ENCODE measurements around the gene TDRD15. TPM values are rescaled to one million over a fixed set of nuclear protein-coding genes. Genes with fewer than 3 reads are reported as not detected.

TDRD15 gene
- total and polyA plus RNA-seq, 2 donors (not counting 3 experiments of a cell fraction or from before 2014, with no cell fraction given), result not detected

DNA sequence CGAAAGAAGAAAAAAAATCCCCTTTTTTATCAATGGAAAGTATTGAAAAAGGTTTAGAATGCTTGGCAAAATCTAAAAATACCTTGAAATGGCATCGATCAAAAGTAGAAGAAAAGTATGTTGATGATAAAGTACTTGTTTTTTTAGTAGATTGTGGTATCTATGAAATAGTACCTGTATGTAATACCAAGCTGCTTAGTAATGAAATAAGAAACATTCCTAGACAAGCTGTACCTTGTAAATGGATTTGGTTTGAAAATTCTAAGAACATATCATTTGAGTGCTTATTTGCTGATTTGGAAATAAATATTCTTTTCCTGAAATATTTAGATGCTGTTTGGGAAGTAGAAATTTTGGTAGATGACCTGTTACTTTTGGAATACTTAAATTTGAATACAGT, 18.4 kb downstream of the TDRD15 start:
- H3K36me3 ChIP-seq (ENCODE audit: control insufficient read depth in 2 of 2, extremely low read depth in 1 of 2, insufficient read depth in 2 of 2, low read length in 2 of 2), result no peaks in the 10 kb centered on the region
- no peaks in the 10 kb centered on the region for H3K9me3 ChIP-seq (replicated peaks; ENCODE audit: control insufficient read depth, insufficient read depth, low read length)
- DNase-seq (ENCODE audit: low read depth, low spot score), result no peak
- no peak overlapping the region for H3K4me3 ChIP-seq (replicated peaks in 1 of 3; ENCODE audit: insufficient read depth in 1 of 3, low read depth in 1 of 3, low read length in 3 of 3)
- no peaks in the 10 kb centered on the region for H3K79me2 ChIP-seq (ENCODE audit: control insufficient read depth, insufficient read depth, low read length)
- no peak overlapping the region for H3K9ac ChIP-seq (replicated peaks; ENCODE audit: extremely low read depth, insufficient read depth, low read length)
- H3K27me3 ChIP-seq (ENCODE audit: control insufficient read depth in 2 of 2, insufficient read depth in 2 of 2, low read length in 2 of 2), result no peaks in the 10 kb centered on the region
- FAIRE-seq, result no peak
- no peak overlapping the region for H2AFZ ChIP-seq (ENCODE audit: low read depth, low read length)
- intact Hi-C loops (cut with micrococcal nuclease) (no loop called here), dilution Hi-C loops (cut with MboI; ENCODE audit: extremely low pct_ligation_motif_present, low sequenced_read_pairs) (no loop called here)
- CTCF ChIA-PET, result no interaction called here
- no peaks in the 10 kb centered on the region for H3K9me1 ChIP-seq (replicated peaks; ENCODE audit: control insufficient read depth, extremely low read depth, insufficient read depth, low read length)
- H3K4me1 ChIP-seq (ENCODE audit: control insufficient read depth, extremely low read depth, insufficient read depth, low read length), result no peaks in the 10 kb centered on the region
- no peak overlapping the region for H3K4me2 ChIP-seq (ENCODE audit: insufficient read depth, low read length)
- no TSS peak for BruUV-seq (replicated peaks)
- POLR2A ChIA-PET, result no interaction called here
- TF ChIP-seq FOS (IDR thresholded peaks at IDR 0.05; ENCODE audit: borderline replicate concordance, insufficient read depth, low read length) (no peak), MYC (IDR thresholded peaks at IDR 0.05; ENCODE audit: low read depth, low read length) (no peak), GATA2 (IDR thresholded peaks at IDR 0.05; ENCODE audit: insufficient read depth, insufficient read length, low read depth, low read length) (no peak), POLR2A (IDR thresholded peaks at IDR 0.05; ENCODE audit: low read depth, low read length) (no peak), EZH2 (IDR thresholded peaks at IDR 0.05; ENCODE audit: borderline replicate concordance, low read depth, low read length, severe bottlenecking) (no peak), JUN (IDR thresholded peaks at IDR 0.05; ENCODE audit: borderline replicate concordance, insufficient read depth, insufficient read length, low read depth) (no peak), POLR2AphosphoS5 (IDR thresholded peaks at IDR 0.05; ENCODE audit: insufficient read depth, low read depth, low read length) (no peak)
- TF ChIP-seq, protein P1, sequence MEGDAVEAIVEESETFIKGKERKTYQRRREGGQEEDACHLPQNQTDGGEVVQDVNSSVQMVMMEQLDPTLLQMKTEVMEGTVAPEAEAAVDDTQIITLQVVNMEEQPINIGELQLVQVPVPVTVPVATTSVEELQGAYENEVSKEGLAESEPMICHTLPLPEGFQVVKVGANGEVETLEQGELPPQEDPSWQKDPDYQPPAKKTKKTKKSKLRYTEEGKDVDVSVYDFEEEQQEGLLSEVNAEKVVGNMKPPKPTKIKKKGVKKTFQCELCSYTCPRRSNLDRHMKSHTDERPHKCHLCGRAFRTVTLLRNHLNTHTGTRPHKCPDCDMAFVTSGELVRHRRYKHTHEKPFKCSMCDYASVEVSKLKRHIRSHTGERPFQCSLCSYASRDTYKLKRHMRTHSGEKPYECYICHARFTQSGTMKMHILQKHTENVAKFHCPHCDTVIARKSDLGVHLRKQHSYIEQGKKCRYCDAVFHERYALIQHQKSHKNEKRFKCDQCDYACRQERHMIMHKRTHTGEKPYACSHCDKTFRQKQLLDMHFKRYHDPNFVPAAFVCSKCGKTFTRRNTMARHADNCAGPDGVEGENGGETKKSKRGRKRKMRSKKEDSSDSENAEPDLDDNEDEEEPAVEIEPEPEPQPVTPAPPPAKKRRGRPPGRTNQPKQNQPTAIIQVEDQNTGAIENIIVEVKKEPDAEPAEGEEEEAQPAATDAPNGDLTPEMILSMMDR (IDR thresholded peaks at IDR 0.05; ENCODE audit: extremely low read depth in 1 of 2, insufficient read depth in 1 of 2, low read depth in 1 of 2, low read length in 2 of 2), result no peak
- TF ChIP-seq, protein P2, sequence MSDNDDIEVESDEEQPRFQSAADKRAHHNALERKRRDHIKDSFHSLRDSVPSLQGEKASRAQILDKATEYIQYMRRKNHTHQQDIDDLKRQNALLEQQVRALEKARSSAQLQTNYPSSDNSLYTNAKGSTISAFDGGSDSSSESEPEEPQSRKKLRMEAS (IDR thresholded peaks at IDR 0.05; ENCODE audit: insufficient read depth, insufficient read length), result no peak
- no peak overlapping the region for H3K27ac ChIP-seq (ENCODE audit: insufficient read depth, low read depth, low read length)
- H4K20me1 ChIP-seq (replicated peaks; ENCODE audit: control insufficient read depth, extremely low read depth, insufficient read depth, low read length), result no peaks in the 10 kb centered on the region
